ENCODE measurements around the gene POLR3H. TPM values are rescaled to one million over a fixed set of nuclear protein-coding genes. Genes with fewer than 3 reads are reported as not detected.
A peak's percentile ranks its signal among the peaks of the same experiment; 100 is the strongest.
"Not testable (repeated sequence)": the region's sequence is repeated elsewhere in the genome, so short reads cannot be mapped to it uniquely, and the experiment has no call there.

Gene POLR3H
- 22.5 TPM for total RNA-seq

GRCh38 chr22:41543854-41544670, at the start of gene POLR3H:
TSS of gene POLR3H (minus strand) at chr22:41544470. CDS start at chr22:41544101, 369 bp downstream.
- DNase-seq (ENCODE audit: low spot score) (peak; percentile 99), ATAC-seq (peak; percentile 92)

- not testable (repeated sequence) for DNase-seq (ENCODE audit: low spot score); ATAC-seq
These were observed 49.2 kb upstream of the POLR3H start for GRCh38 chr22:41593336-41593960.

- DNase-seq (ENCODE audit: low spot score) = peak; percentile 100
- peak; percentile 87 for ATAC-seq
These were observed 45.3 kb upstream of the POLR3H start, which contains the start of gene PMM1 for GRCh38 chr22:41589391-41590241. TSS of gene PMM1 (minus strand) at chr22:41589840. CDS start at chr22:41589805, 35 bp downstream.

GRCh38 chr22:41587347-41587723, 43.1 kb upstream of the POLR3H start:
- no peak for ATAC-seq
- DNase-seq (ENCODE audit: low spot score) = no peak

- DNase-seq (ENCODE audit: low spot score) (no peak), ATAC-seq (no peak)
These were observed 41.6 kb upstream of the POLR3H start for GRCh38 chr22:41585898-41586297.

- DNase-seq (ENCODE audit: low spot score) (no peak), ATAC-seq (no peak)
These were observed 40.6 kb upstream of the POLR3H start for GRCh38 chr22:41584881-41585280.

GRCh38 chr22:41582694-41583093, 38.4 kb upstream of the POLR3H start:
- ATAC-seq (no peak), DNase-seq (ENCODE audit: low spot score) (no peak)

GRCh38 chr22:41579997-41580355, 35.7 kb upstream of the POLR3H start:
- ATAC-seq (no peak), DNase-seq (ENCODE audit: low spot score) (no peak)

- DNase-seq (ENCODE audit: low spot score) = no peak
- no peak for ATAC-seq
These were observed 35.2 kb upstream of the POLR3H start for GRCh38 chr22:41579297-41579996.

- no peak for DNase-seq (ENCODE audit: low spot score)
These were observed 34.5 kb upstream of the POLR3H start for GRCh38 chr22:41578818-41579217.

GRCh38 chr22:41578114-41578513, 33.8 kb upstream of the POLR3H start:
- DNase-seq (ENCODE audit: low spot score) = no peak
- ATAC-seq = no peak

More at GRCh38 chr22:41578818-41579217, 34.5 kb upstream of the POLR3H start:
- ATAC-seq = no peak

- ATAC-seq (peak; percentile 85), DNase-seq (ENCODE audit: low spot score) (peak; percentile 64)
These were observed 32.6 kb upstream of the POLR3H start for GRCh38 chr22:41576877-41577276.

GRCh38 chr22:41575533-41575932, 31.3 kb upstream of the POLR3H start:
- ATAC-seq (no peak), DNase-seq (ENCODE audit: low spot score) (no peak)

GRCh38 chr22:41574847-41575381, 30.6 kb upstream of the POLR3H start:
- ATAC-seq (peak; percentile 3), DNase-seq (ENCODE audit: low spot score) (no peak)

GRCh38 chr22:41573677-41574076, 29.4 kb upstream of the POLR3H start:
- no peak for ATAC-seq
- no peak for DNase-seq (ENCODE audit: low spot score)

GRCh38 chr22:41572305-41572704, 28.0 kb upstream of the POLR3H start:
- not testable (repeated sequence) for DNase-seq (ENCODE audit: low spot score); ATAC-seq

- ATAC-seq (no peak), DNase-seq (ENCODE audit: low spot score) (no peak)
These were observed 27.5 kb upstream of the POLR3H start for GRCh38 chr22:41571786-41572185.

- no peak for ATAC-seq
- no peak for DNase-seq (ENCODE audit: low spot score)
These were observed 26.0 kb upstream of the POLR3H start for GRCh38 chr22:41570221-41570620.

GRCh38 chr22:41568811-41569210, 24.5 kb upstream of the POLR3H start:
- ATAC-seq = no peak
- DNase-seq (ENCODE audit: low spot score) = no peak

- ATAC-seq (no peak), DNase-seq (ENCODE audit: low spot score) (no peak)
These were observed 23.2 kb upstream of the POLR3H start for GRCh38 chr22:41567512-41567768.

All from left lobe of liver (tissue), 2 donors.